Naive thymus-derived CD4-positive, alpha-beta T cell (primary cell): ENCODE measurements around the gene TRMT2A. TPM values are rescaled to one million over a fixed set of nuclear protein-coding genes. Genes with fewer than 3 reads are reported as not detected.
A peak's percentile ranks its signal among the peaks of the same experiment; 100 is the strongest.

Experiments used
- ATAC-seq: fragments of 150-1000 bp; cut with Tn5 transposase; 2 replicates; pipeline ENCODE4 v1.10.0; 2021; ENCODE audit warnings: mild to moderate bottlenecking, moderate library complexity
- CTCF ChIA-PET: fragments of 350-600 bp; sonication (Branson Sonifier 250); formaldehyde crosslinking; loops from one replicate; lab custom pipeline; 2021; ENCODE audit warnings: antibody characterized with exemption; lab: Charles Lee
- POLR2A ChIA-PET: fragments of 350-600 bp; sonication (Branson Sonifier 250); formaldehyde crosslinking; loops from one replicate; lab custom pipeline; 2021; ENCODE audit warnings: antibody characterized with exemption, inconsistent platforms; lab: Charles Lee
- DNase-seq, 9 donors: peaks; one replicate each; pipeline versions ENCODE4 v3.0.0 to v3.0.0-alpha.2; 2020 to 2022; ENCODE audit warnings: mixed read lengths in 1 of 9
- H3K27ac ChIP-seq: one replicate; pipeline ENCODE4 v1.7.0; 2013; ENCODE audit warnings: mild to moderate bottlenecking, low read depth, low read length, moderate library complexity
- H3K27me3 ChIP-seq, 2 donors: one replicate each; pipeline ENCODE4 v1.7.0; 2013; ENCODE audit warnings: low read length in 2 of 2, mild to moderate bottlenecking in 2 of 2, moderate library complexity in 2 of 2; ENCODE audit not compliant: control insufficient read depth in 2 of 2, insufficient read depth in 2 of 2
- H3K36me3 ChIP-seq, 3 experiments: 1 replicate in 2 of 3; 2 replicates in 1 of 3; pipeline ENCODE4 v1.7.0; 2013; ENCODE audit warnings: low read length in 3 of 3, mild to moderate bottlenecking in 3 of 3, moderate library complexity in 1 of 3; ENCODE audit not compliant: insufficient read depth in 3 of 3, control insufficient read depth in 2 of 3
- H3K4me1 ChIP-seq, 2 donors: one replicate each; pipeline ENCODE4 v1.7.0; 2013; ENCODE audit warnings: low read length in 2 of 2, mild to moderate bottlenecking in 2 of 2, moderate library complexity in 1 of 2; ENCODE audit not compliant: control insufficient read depth in 2 of 2, insufficient read depth in 2 of 2
- H3K4me3 ChIP-seq: 2 replicates; pipeline ENCODE4 v1.7.0; 2013; ENCODE audit warnings: mild to moderate bottlenecking, low read length
- H3K9me3 ChIP-seq, 3 experiments: 1 replicate in 2 of 3; 2 replicates in 1 of 3; pipeline ENCODE4 v1.7.0; 2013; ENCODE audit warnings: low read length in 3 of 3; ENCODE audit not compliant: control insufficient read depth in 2 of 3
- H3K27ac Mint-ChIP-seq, 9 donors: one replicate each; pipeline ENCODE4 v1.8.0; 2020 to 2022; ENCODE audit warnings: mixed read lengths in 9 of 9, mild to moderate bottlenecking in 8 of 9, moderate library complexity in 5 of 9, inconsistent platforms in 2 of 9
- H3K27me3 Mint-ChIP-seq, 5 donors: one replicate each; pipeline ENCODE4 v1.8.0; 2021 to 2022; ENCODE audit warnings: mixed read lengths in 5 of 5, mild to moderate bottlenecking in 1 of 5
- H3K36me3 Mint-ChIP-seq, 5 donors: one replicate each; pipeline ENCODE4 v1.8.0; 2020 to 2022; ENCODE audit warnings: mixed read lengths in 5 of 5, mild to moderate bottlenecking in 3 of 5, inconsistent platforms in 1 of 5
- H3K4me1 Mint-ChIP-seq, 7 donors: one replicate each; pipeline ENCODE4 v1.8.0; 2020 to 2022; ENCODE audit warnings: mixed read lengths in 7 of 7, mild to moderate bottlenecking in 3 of 7, inconsistent platforms in 1 of 7
- H3K4me3 Mint-ChIP-seq, 10 donors: one replicate each; pipeline ENCODE4 v1.8.0; 2020 to 2022; ENCODE audit warnings: mild to moderate bottlenecking in 10 of 10, mixed read lengths in 10 of 10, moderate library complexity in 6 of 10, inconsistent platforms in 2 of 10
- H3K9me3 Mint-ChIP-seq, 11 donors: one replicate each; pipeline ENCODE4 v1.8.0; 2020 to 2022; ENCODE audit warnings: mixed read lengths in 11 of 11, mild to moderate bottlenecking in 4 of 11, inconsistent platforms in 1 of 11, moderate library complexity in 1 of 11
- intact Hi-C, 2 donors: fragments of 100-400 bp; cut with micrococcal nuclease; formaldehyde crosslinking; loops; one replicate each; pipeline ENCODE4 v1.15.1; 2023
- polyA plus RNA-seq, 2 donors: library from polyadenylated mRNA; unstranded; fragments of 300-500 nt; fragmentation: Illumina TruSeq; gene quantifications; one replicate each; pipeline ENCODE4 v1.2.3, GENCODE V29; 2021
- total RNA-seq, 6 experiments: library from RNA in 5 of 6; stranded (reverse) in 5 of 6; gene quantifications; 1 replicate in 5 of 6; 2 replicates in 1 of 6; pipeline ENCODE4 v1.2.3 and lab custom pipeline; 2021 to 2026

Gene TRMT2A
- total and polyA plus RNA-seq, 7 experiments from 2014 or later = 30.0 to 134 (median 94.7) TPM

- DNase-seq (no peak), ATAC-seq (no peak)
- intact Hi-C loops = no loop called here
- Mint-ChIP-seq H3K27ac (peak overlapping the region in 1 of 9 donors; percentile 21), H3K4me3 (no peak overlapping the region), H3K4me1 (no peaks in the 10 kb centered on the region), H3K9me3 (no peaks in the 10 kb centered on the region), H3K27me3 (no peaks in the 10 kb centered on the region), H3K36me3 (peaks cover 0 to 6% (median 0%) of the 10 kb centered on the region in 5 donors)
- Histone ChIP-seq H3K27me3 (no peaks in the 10 kb centered on the region), H3K9me3 (no peaks in the 10 kb centered on the region), H3K4me3 (no peak overlapping the region), H3K27ac (no peak overlapping the region), H3K4me1 (no peaks in the 10 kb centered on the region), H3K36me3 (peaks cover 0 to 55% (median 0%) of the 10 kb centered on the region in 3 experiments)
- ChIA-PET CTCF (no interaction called here), POLR2A (no interaction called here)
These were observed 27.0 kb upstream of the TRMT2A start for GRCh38 chr22:20143883-20144665.

GRCh38 chr22:20142711-20143621 is 25.9 kb upstream of the TRMT2A start:
- H3K4me1 Mint-ChIP-seq = peaks cover 0 to 6% (median 2%) of the 10 kb centered on the region in 7 donors
- ATAC-seq (no peak), DNase-seq (no peak)
- peaks cover 0 to 8% (median 0%) of the 10 kb centered on the region in 5 donors for H3K36me3 Mint-ChIP-seq
- no peak overlapping the region for H3K4me3 Mint-ChIP-seq
- ChIA-PET POLR2A (no interaction called here), CTCF (no interaction called here)
- no peaks in the 10 kb centered on the region for H3K27me3 ChIP-seq
- H3K9me3 Mint-ChIP-seq = no peaks in the 10 kb centered on the region
- peaks cover 0 to 58% (median 0%) of the 10 kb centered on the region in 3 experiments for H3K36me3 ChIP-seq
- no peak overlapping the region for H3K27ac Mint-ChIP-seq
- no peaks in the 10 kb centered on the region for H3K27me3 Mint-ChIP-seq
- no peak overlapping the region for H3K27ac ChIP-seq
- no peaks in the 10 kb centered on the region for H3K4me1 ChIP-seq
- no peaks in the 10 kb centered on the region for H3K9me3 ChIP-seq
- intact Hi-C loops = no loop called here
- no peak overlapping the region for H3K4me3 ChIP-seq

- Mint-ChIP-seq H3K27ac (no peak overlapping the region), H3K4me3 (no peak overlapping the region)
These were observed 24.4 kb upstream of the TRMT2A start for GRCh38 chr22:20141186-20142077.

GRCh38 chr22:20140521-20140964 is 23.5 kb upstream of the TRMT2A start:
- H3K36me3 ChIP-seq = peaks cover 0 to 58% (median 0%) of the 10 kb centered on the region in 3 experiments
- no peaks in the 10 kb centered on the region for H3K27me3 ChIP-seq
- H3K36me3 Mint-ChIP-seq = peaks cover 0 to 8% (median 0%) of the 10 kb centered on the region in 5 donors
- H3K27ac ChIP-seq = no peak overlapping the region
- POLR2A ChIA-PET = interaction anchor here (0.8 kb wide), 1 partner anchor 80 kb away, joined by 3 read pairs; no protein-coding TSS in a partner anchor
- DNase-seq = no peak
- no peak overlapping the region for H3K4me3 ChIP-seq
- H3K4me1 ChIP-seq = no peaks in the 10 kb centered on the region
- no peaks in the 10 kb centered on the region for H3K9me3 Mint-ChIP-seq
- intact Hi-C loops = no loop called here
- no peak overlapping the region for H3K4me3 Mint-ChIP-seq
- CTCF ChIA-PET = no interaction called here
- H3K4me1 Mint-ChIP-seq = peaks cover 2 to 22% (median 15%) of the 10 kb centered on the region in 7 donors
- no peaks in the 10 kb centered on the region for H3K9me3 ChIP-seq
- H3K27me3 Mint-ChIP-seq = no peaks in the 10 kb centered on the region
- ATAC-seq = no peak
- H3K27ac Mint-ChIP-seq = no peak overlapping the region

More at GRCh38 chr22:20141186-20142077, 24.4 kb upstream of the TRMT2A start:
- no peaks in the 10 kb centered on the region for H3K9me3 Mint-ChIP-seq
- POLR2A ChIA-PET = no interaction called here
- peaks cover 0 to 18% (median 11%) of the 10 kb centered on the region in 7 donors for H3K4me1 Mint-ChIP-seq
- CTCF ChIA-PET = no interaction called here
- DNase-seq (no peak), ATAC-seq (no peak)
- H3K36me3 Mint-ChIP-seq = peaks cover 0 to 8% (median 0%) of the 10 kb centered on the region in 5 donors
- Histone ChIP-seq H3K4me1 (no peaks in the 10 kb centered on the region), H3K27me3 (no peaks in the 10 kb centered on the region), H3K4me3 (no peak overlapping the region), H3K27ac (no peak overlapping the region), H3K9me3 (no peaks in the 10 kb centered on the region), H3K36me3 (peaks cover 0 to 58% (median 0%) of the 10 kb centered on the region in 3 experiments)
- no peaks in the 10 kb centered on the region for H3K27me3 Mint-ChIP-seq
- intact Hi-C loops = no loop called here

- ChIA-PET CTCF (no interaction called here), POLR2A (interaction anchor here (0.8 kb wide), 1 partner anchor 79 kb away, joined by 3 read pairs; no protein-coding TSS in a partner anchor)
- Histone ChIP-seq H3K27ac (no peak overlapping the region), H3K9me3 (no peaks in the 10 kb centered on the region), H3K4me3 (no peak overlapping the region), H3K27me3 (no peaks in the 10 kb centered on the region), H3K4me1 (no peaks in the 10 kb centered on the region), H3K36me3 (peaks cover 0 to 54% (median 0%) of the 10 kb centered on the region in 3 experiments)
- Mint-ChIP-seq H3K36me3 (peaks cover 0 to 8% (median 0%) of the 10 kb centered on the region in 5 donors), H3K27me3 (no peaks in the 10 kb centered on the region), H3K9me3 (no peaks in the 10 kb centered on the region), H3K4me3 (no peak overlapping the region), H3K4me1 (peaks cover 2 to 22% (median 15%) of the 10 kb centered on the region in 7 donors), H3K27ac (no peak overlapping the region)
- no peak for DNase-seq
- intact Hi-C loops = no loop called here
- ATAC-seq = no peak
These were observed 23.1 kb upstream of the TRMT2A start for GRCh38 chr22:20140107-20140445.
